Endothelial cell (in vitro differentiated cells): ENCODE data around the gene RBBP6. TPM values are rescaled to one million over a fixed set of nuclear protein-coding genes. Genes with fewer than 3 reads are reported as not detected.

ENCODE experiments used
- DNase-seq: peaks from one replicate; pipeline ENCODE4 v3.0.0; 2021; ENCODE audit warnings: low spot score
- H3K27ac Mint-ChIP-seq: one replicate; pipeline ENCODE4 v1.8.0; 2021; ENCODE audit warnings: mixed read lengths, inconsistent platforms; ENCODE audit not compliant: unreplicated experiment
- H3K27me3 Mint-ChIP-seq: one replicate; pipeline ENCODE4 v1.8.0; 2021; ENCODE audit warnings: mild to moderate bottlenecking, moderate library complexity, mixed read lengths, inconsistent platforms; ENCODE audit not compliant: unreplicated experiment
- H3K36me3 Mint-ChIP-seq: one replicate; pipeline ENCODE4 v1.8.0; 2021; ENCODE audit warnings: mild to moderate bottlenecking, low read depth, mixed read lengths, inconsistent platforms; ENCODE audit not compliant: unreplicated experiment
- H3K4me1 Mint-ChIP-seq: one replicate; pipeline ENCODE4 v1.8.0; 2021; ENCODE audit warnings: mild to moderate bottlenecking, mixed read lengths, inconsistent platforms; ENCODE audit not compliant: unreplicated experiment
- H3K4me3 Mint-ChIP-seq: one replicate; pipeline ENCODE4 v1.8.0; 2021; ENCODE audit warnings: mild to moderate bottlenecking, mixed read lengths, inconsistent platforms; ENCODE audit not compliant: unreplicated experiment
- H3K9me3 Mint-ChIP-seq: one replicate; pipeline ENCODE4 v1.8.0; 2021; ENCODE audit warnings: mixed read lengths, inconsistent platforms; ENCODE audit not compliant: unreplicated experiment
- CTCF ChIP-seq: fragments of 200-600 bp; sonication (generic); IDR thresholded peaks from one replicate; pipeline ENCODE4 v1.5.0; 2021; ENCODE audit warnings: antibody characterized with exemption; ENCODE audit not compliant: unreplicated experiment
- total RNA-seq: library from RNA; stranded (reverse); fragmentation: NEBNext Ultra II Directional; extraction: Animal tissue kit (Norgen Biotek cat#: 25700); gene quantifications from one replicate; pipeline ENCODE4 v1.2.1, GENCODE V29; 2021; ENCODE audit not compliant: unreplicated experiment

The RBBP6 gene
- total RNA-seq, 1 donor from 2014 or later, result 67.9 TPM

- H3K9me3 Mint-ChIP-seq, result no peaks in the 10 kb centered on the region
- DNase-seq, result peak; percentile 54
- H3K4me1 Mint-ChIP-seq, result peaks cover 29% of the 10 kb centered on the region
Observed at GRCh38 chr16:24539850-24540601, 660 bp downstream of the RBBP6 start.

GRCh38 chr16:24540602-24541210 lies 1.3 kb downstream of the RBBP6 start:
- Mint-ChIP-seq H3K27ac (peak overlapping the region; percentile 99), H3K4me3 (peak overlapping the region; percentile 96), H3K9me3 (no peaks in the 10 kb centered on the region), H3K36me3 (peaks cover 12% of the 10 kb centered on the region), H3K27me3 (peaks cover 5% of the 10 kb centered on the region), H3K4me1 (peaks cover 32% of the 10 kb centered on the region)
- TF ChIP-seq CTCF, result no peak
- DNase-seq, result no peak

More at GRCh38 chr16:24539850-24540601, 660 bp downstream of the RBBP6 start:
- Mint-ChIP-seq H3K4me3 (peak overlapping the region; percentile 96), H3K27me3 (peaks cover 5% of the 10 kb centered on the region), H3K27ac (peak overlapping the region; percentile 99), H3K36me3 (peaks cover 12% of the 10 kb centered on the region)
- TF ChIP-seq CTCF, result no peak

- H3K9me3 Mint-ChIP-seq, result no peaks in the 10 kb centered on the region
- H3K27ac Mint-ChIP-seq, result peak overlapping the region; percentile 99
- peaks cover 32% of the 10 kb centered on the region for H3K4me1 Mint-ChIP-seq
- peaks cover 5% of the 10 kb centered on the region for H3K27me3 Mint-ChIP-seq
- no peak for DNase-seq
- peak overlapping the region; percentile 96 for H3K4me3 Mint-ChIP-seq
- no peak for TF ChIP-seq CTCF
- H3K36me3 Mint-ChIP-seq, result peaks cover 12% of the 10 kb centered on the region
Observed at GRCh38 chr16:24541233-24541933, 2.0 kb downstream of the RBBP6 start.

GRCh38 chr16:24543949-24544348 lies 4.6 kb downstream of the RBBP6 start:
- Mint-ChIP-seq H3K9me3 (no peaks in the 10 kb centered on the region), H3K4me3 (no peak overlapping the region), H3K36me3 (peaks cover 14% of the 10 kb centered on the region), H3K27ac (no peak overlapping the region), H3K4me1 (peaks cover 32% of the 10 kb centered on the region), H3K27me3 (peaks cover 5% of the 10 kb centered on the region)
- TF ChIP-seq CTCF, result no peak
- no peak for DNase-seq
